Esophagus squamous epithelium (tissue), 5 donors: ENCODE measurements around the gene HMG20A. TPM values are rescaled to one million over a fixed set of nuclear protein-coding genes. Genes with fewer than 3 reads are reported as not detected.
A peak's percentile ranks its signal among the peaks of the same experiment; 100 is the strongest.

Experiments used
- DNase-seq: peaks from one replicate; lab custom pipeline; 2025; lab: John Stamatoyannopoulos, UW
- H3K27ac ChIP-seq, 4 donors: fragments of 200-600 bp; sonication (generic); one replicate each; pipeline ENCODE4 v1.5.1; 2016 to 2019; ENCODE audit warnings: mild to moderate bottlenecking in 1 of 4
- H3K27me3 ChIP-seq, 4 donors: fragments of 200-600 bp; sonication (generic); 1 replicate in 3 of 4; 2 replicates in 1 of 4; pipeline versions ENCODE4 v1.5.1 to v1.6.0; 2017 to 2021; ENCODE audit warnings: antibody characterized with exemption in 1 of 4
- H3K36me3 ChIP-seq, 3 donors: fragments of 200-600 bp; sonication (generic); one replicate each; pipeline ENCODE4 v1.5.1; 2016 to 2019
- H3K4me1 ChIP-seq, 3 donors: fragments of 200-600 bp; sonication (generic); one replicate each; pipeline ENCODE4 v1.5.1; 2017 to 2019
- H3K4me3 ChIP-seq, 4 donors: fragments of 200-600 bp; sonication (generic); 1 replicate in 3 of 4; 2 replicates in 1 of 4; pipeline ENCODE4 v1.5.1; 2016 to 2019; ENCODE audit warnings: mild to moderate bottlenecking in 2 of 4, moderate library complexity in 1 of 4
- H3K9me3 ChIP-seq, 3 donors: fragments of 200-600 bp; sonication (generic); one replicate each; pipeline ENCODE4 v1.5.1; 2016 to 2019
- POLR2A ChIP-seq, 4 donors: fragments of 450-650 bp; IDR thresholded peaks; one replicate each; pipeline ENCODE4 v1.6.1; 2017; ENCODE audit warnings: antibody characterized with exemption in 4 of 4, mild to moderate bottlenecking in 4 of 4, moderate library complexity in 3 of 4
- WGBS, 2 donors: methylation state at CpG; one replicate each; pipeline ENCODE4 v1.1.5; 2018; 5-methylcytosine and 5-hydroxymethylcytosine counted together
- intact Hi-C: fragments of 100-400 bp; cut with DNase I; formaldehyde crosslinking; loops from one replicate; pipeline ENCODE4 v1.15.0; 2022
- total RNA-seq, 4 donors: library from RNA; depleted of rRNA; stranded (reverse); fragments of >200 nt; gene quantifications; one replicate each; pipeline ENCODE4 v1.1.0, GENCODE V29; 2016
- TF ChIP-seq, protein P1 (sequence below), 6 experiments: fragments of 450-650 bp in 4 of 6; fragments of 200-600 bp in 2 of 6; sonication (generic) in 2 of 6; IDR thresholded peaks; one replicate each; pipeline ENCODE4 v1.5.1; 2016 to 2019; ENCODE audit warnings: antibody characterized with exemption in 6 of 6, mild to moderate bottlenecking in 4 of 6, moderate library complexity in 4 of 6
- donor health status: DM: yes; HTN: yes; CAD: no.

Gene HMG20A
- total RNA-seq, 4 donors from 2014 or later, result 7.9 to 22.7 (median 12.9) TPM

DNA sequence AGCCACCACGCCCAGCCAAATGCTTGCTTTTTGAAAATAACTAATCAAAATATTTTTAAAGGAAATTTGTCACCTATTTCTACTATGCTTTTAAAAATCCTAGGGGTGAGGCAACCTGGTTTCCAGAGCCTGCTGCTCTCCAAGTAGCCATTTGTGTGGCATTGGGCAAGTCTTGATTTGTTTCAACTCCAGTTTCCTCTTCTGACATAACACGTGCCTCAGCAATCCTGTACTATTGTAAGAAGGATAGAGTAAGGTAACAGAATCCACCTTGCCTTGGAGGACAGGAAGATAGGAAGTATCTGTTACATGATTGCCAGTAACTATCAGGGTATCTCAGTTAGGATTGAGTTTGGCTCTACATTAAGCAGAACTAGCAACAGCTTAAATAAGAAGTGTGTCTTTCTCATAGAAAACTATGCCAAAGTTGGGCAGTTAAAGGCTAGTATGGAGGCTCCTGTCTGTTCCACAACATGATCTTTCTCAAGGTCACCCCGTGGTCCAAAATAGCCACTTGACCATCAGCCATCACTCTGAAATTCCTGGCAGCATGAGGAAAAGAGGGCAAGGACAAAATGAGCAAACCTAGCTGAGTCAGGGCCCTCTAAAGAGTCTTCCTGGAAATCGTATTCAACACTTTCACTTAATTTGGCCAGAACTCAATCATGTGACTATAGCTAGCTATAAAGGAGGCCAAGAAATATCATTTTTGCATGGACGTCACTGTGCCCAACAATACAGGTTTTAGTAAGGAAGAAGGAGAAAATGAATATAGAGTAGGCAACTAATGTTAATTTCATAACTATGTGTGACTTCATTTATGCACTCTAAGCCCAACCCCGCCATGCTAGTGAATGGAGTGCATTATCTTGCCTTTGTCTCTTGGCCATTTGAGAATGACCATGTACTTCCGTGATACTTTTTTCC is 66.1 kb downstream of the HMG20A start:
- WGBS, 2 donors, result 53 to 54% methylated on average over 7 of the region's 7 CpGs
- no peak for TF ChIP-seq POLR2A (IDR thresholded peaks at IDR 0.05)
- TF ChIP-seq, protein P1, sequence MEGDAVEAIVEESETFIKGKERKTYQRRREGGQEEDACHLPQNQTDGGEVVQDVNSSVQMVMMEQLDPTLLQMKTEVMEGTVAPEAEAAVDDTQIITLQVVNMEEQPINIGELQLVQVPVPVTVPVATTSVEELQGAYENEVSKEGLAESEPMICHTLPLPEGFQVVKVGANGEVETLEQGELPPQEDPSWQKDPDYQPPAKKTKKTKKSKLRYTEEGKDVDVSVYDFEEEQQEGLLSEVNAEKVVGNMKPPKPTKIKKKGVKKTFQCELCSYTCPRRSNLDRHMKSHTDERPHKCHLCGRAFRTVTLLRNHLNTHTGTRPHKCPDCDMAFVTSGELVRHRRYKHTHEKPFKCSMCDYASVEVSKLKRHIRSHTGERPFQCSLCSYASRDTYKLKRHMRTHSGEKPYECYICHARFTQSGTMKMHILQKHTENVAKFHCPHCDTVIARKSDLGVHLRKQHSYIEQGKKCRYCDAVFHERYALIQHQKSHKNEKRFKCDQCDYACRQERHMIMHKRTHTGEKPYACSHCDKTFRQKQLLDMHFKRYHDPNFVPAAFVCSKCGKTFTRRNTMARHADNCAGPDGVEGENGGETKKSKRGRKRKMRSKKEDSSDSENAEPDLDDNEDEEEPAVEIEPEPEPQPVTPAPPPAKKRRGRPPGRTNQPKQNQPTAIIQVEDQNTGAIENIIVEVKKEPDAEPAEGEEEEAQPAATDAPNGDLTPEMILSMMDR (IDR thresholded peaks at IDR 0.05), result no peak
- DNase-seq, result no peak
- H3K9me3 ChIP-seq, result no peaks in the 10 kb centered on the region
- no peaks in the 10 kb centered on the region for H3K27me3 ChIP-seq
- H3K4me3 ChIP-seq, result no peak overlapping the region
- H3K36me3 ChIP-seq, result peaks cover 0 to 34% (median 5%) of the 10 kb centered on the region in 3 donors
- peaks cover 0 to 39% (median 16%) of the 10 kb centered on the region in 3 donors for H3K4me1 ChIP-seq
- intact Hi-C loops, result no loop called here
- peak overlapping the region; percentile 5 to 45 (median 24) for H3K27ac ChIP-seq

DNA sequence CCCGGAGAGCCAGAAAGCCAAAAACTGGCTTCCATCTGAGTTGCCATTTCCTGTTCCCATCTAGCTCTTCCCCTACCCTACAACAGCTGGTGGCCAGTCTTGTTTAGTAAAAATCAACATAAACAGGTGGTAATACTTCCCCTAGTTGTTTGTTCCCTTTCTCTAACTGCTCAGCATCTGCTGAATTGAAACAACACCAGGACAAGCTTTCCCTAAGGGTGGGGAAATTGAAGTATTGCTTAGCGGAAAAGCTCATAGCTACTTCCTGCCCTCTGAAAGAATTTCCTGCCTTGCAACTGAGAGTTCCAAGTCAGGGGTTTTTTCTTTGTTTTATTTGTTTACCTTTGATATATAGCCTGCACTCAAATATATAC is 66.8 kb downstream of the HMG20A start:
- intact Hi-C loops, result no loop called here
- Histone ChIP-seq H3K4me3 (no peak overlapping the region), H3K4me1 (peaks cover 0 to 32% (median 16%) of the 10 kb centered on the region in 3 donors), H3K36me3 (peaks cover 0 to 28% (median 5%) of the 10 kb centered on the region in 3 donors), H3K9me3 (no peaks in the 10 kb centered on the region), H3K27me3 (no peaks in the 10 kb centered on the region), H3K27ac (peak overlapping the region in 2 of 4 donors; percentile 15 to 25)
- DNase-seq, result no peak
- TF ChIP-seq, protein P1 (IDR thresholded peaks at IDR 0.05), result no peak
- TF ChIP-seq POLR2A (IDR thresholded peaks at IDR 0.05), result no peak
- 53 to 79% methylated on average over 2 of the region's 2 CpGs for WGBS, 2 donors

DNA sequence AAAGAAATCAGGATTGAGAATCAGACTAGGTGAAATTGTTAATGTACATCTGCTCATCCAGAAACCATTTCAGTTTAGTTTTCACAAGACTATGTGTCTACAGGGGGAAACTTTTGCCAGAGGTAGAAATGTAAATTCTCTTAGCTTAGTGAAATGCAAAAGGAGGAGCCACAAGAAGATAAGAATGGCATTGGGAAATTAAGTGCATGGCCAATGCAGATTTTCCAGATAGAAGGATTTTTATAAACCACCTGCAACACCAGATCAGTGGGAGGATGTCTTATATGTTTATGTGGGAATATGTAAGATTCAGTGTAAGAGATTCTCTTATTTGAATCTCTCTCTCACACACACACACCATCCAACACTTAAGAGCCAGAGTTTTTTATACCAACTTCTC is 67.2 kb downstream of the HMG20A start:
- TF ChIP-seq, protein P1 (IDR thresholded peaks at IDR 0.05), result no peak
- TF ChIP-seq POLR2A (IDR thresholded peaks at IDR 0.05), result no peak
- H3K27me3 ChIP-seq, result no peaks in the 10 kb centered on the region
- peaks cover 0 to 28% (median 15%) of the 10 kb centered on the region in 3 donors for H3K4me1 ChIP-seq
- intact Hi-C loops, result no loop called here
- DNase-seq, result no peak
- H3K27ac ChIP-seq, result peak overlapping the region in 1 of 4 donors; percentile 15
- H3K9me3 ChIP-seq, result no peaks in the 10 kb centered on the region
- H3K36me3 ChIP-seq, result peaks cover 0 to 24% (median 4%) of the 10 kb centered on the region in 3 donors
- H3K4me3 ChIP-seq, result no peak overlapping the region

DNA sequence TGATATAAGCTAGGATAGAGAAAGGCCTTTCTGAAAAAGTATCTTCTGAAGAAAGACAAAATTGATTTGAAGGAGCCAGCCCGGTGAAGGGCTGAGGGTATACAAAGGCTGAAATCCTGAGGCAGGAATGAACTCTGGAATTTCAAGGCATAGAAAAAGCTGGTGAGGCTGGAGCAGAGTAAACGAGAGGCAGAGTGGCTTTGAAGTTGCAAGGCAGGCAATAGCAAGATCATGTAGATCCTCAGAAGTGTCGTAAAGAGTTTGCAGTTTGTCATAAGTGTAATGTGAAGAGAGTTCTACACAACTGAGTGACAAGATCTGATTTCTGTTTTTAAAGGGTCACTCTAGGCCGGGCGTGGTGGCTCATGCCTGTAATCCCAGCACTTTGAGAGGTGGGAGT is 69.0 kb downstream of the HMG20A start:
- H3K9me3 ChIP-seq, result no peaks in the 10 kb centered on the region
- H3K36me3 ChIP-seq, result peaks cover 0 to 6% (median 0%) of the 10 kb centered on the region in 3 donors
- DNase-seq, result no peak
- peaks cover 0 to 31% (median 13%) of the 10 kb centered on the region in 3 donors for H3K4me1 ChIP-seq
- WGBS, 2 donors, result 89 to 92% methylated on average over 5 of the region's 5 CpGs
- intact Hi-C loops, result loop anchor here (10.0 kb wide), 1 partner anchor 305 kb away; no protein-coding TSS in a partner anchor
- H3K4me3 ChIP-seq, result no peak overlapping the region
- H3K27me3 ChIP-seq, result no peaks in the 10 kb centered on the region
- TF ChIP-seq, protein P1 (IDR thresholded peaks at IDR 0.05), result no peak
- H3K27ac ChIP-seq, result no peak overlapping the region

DNA sequence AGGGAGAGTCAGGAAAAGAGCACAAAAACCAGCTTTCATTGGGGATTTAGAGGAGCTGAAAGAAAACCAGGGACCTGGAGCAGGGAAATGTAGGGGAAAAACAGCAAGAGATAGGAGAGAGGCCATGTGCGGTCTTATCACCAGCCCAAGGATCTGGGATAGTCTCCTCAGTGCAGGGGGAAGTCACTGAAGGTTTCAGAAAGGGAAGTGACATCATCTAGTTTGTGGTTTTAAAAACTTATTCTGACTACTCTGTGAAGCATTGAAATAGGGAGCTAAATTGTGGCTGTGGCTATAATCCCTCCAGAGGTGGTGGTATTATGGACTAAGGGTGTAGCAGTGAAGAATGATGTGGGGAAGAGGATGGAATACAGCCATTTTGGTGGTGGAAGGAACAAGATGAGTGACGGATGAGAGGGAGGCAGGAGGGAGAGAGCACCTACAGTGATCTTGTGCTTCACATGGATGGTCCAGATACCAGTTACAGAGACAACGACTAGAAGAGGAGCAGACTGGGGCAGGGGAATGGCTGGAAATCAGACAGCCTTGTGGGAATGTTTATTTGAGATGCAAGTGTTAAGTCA is 72.7 kb downstream of the HMG20A start:
- 57 to 59% methylated on average over 3 of the region's 3 CpGs for WGBS, 2 donors
- TF ChIP-seq POLR2A (IDR thresholded peaks at IDR 0.05), result no peak
- TF ChIP-seq, protein P1 (IDR thresholded peaks at IDR 0.05), result no peak
- no peak for DNase-seq

More for the DNA sequence above, 72.7 kb downstream of the HMG20A start:
- Histone ChIP-seq H3K4me3 (no peak overlapping the region), H3K27ac (no peak overlapping the region), H3K9me3 (no peaks in the 10 kb centered on the region), H3K4me1 (peaks cover 16 to 49% (median 28%) of the 10 kb centered on the region in 3 donors), H3K36me3 (no peaks in the 10 kb centered on the region), H3K27me3 (no peaks in the 10 kb centered on the region)
- intact Hi-C loops, result loop anchor here (10.0 kb wide), 1 partner anchor 309 kb away; no protein-coding TSS in a partner anchor
